Raji (cell line): ENCODE results near the gene CAMK2N1.

Experiments
- POLR2A ChIP-seq: IDR thresholded peaks from 2 replicates; pipeline ENCODE4 v1.6.1; 2011; ENCODE audit warnings: low read depth, low read length, control low read depth; ENCODE audit not compliant: insufficient read depth

The CAMK2N1 gene

DNA sequence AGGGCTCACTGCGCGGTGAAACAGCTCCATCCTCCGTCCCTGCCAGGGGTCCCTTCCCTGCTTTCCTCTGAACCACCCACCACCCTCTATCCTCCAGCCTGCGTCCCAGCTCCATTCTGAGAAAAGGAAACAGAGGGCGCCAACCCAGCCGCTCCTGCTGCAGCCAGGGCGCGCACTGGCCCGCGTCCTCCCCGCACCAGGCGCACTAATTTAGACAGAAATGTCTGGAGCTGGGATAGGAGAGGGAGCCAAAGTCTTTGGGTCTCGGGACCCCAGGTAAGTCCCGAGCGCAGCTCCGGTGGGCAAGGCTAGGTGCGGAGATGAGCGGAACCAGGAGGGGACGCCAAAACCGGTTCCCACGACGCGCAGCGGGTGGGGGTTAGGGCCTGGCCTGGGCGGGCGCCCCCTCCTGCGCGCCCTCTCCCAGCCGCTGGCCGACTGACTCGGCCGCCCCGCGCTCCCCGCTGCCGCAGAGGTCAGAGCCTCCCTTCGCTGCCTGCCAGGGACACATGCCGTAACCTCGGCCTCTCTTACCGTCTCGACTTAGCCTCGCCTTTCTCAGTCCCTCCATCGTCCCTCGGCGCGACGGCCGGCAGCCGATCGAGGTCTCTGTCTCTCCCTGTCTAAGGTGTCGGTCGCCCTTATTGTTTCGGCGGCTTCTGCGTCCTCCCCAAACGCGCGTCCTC is 2.0 kb downstream of the CAMK2N1 start:
- no peak for TF ChIP-seq POLR2A

DNA sequence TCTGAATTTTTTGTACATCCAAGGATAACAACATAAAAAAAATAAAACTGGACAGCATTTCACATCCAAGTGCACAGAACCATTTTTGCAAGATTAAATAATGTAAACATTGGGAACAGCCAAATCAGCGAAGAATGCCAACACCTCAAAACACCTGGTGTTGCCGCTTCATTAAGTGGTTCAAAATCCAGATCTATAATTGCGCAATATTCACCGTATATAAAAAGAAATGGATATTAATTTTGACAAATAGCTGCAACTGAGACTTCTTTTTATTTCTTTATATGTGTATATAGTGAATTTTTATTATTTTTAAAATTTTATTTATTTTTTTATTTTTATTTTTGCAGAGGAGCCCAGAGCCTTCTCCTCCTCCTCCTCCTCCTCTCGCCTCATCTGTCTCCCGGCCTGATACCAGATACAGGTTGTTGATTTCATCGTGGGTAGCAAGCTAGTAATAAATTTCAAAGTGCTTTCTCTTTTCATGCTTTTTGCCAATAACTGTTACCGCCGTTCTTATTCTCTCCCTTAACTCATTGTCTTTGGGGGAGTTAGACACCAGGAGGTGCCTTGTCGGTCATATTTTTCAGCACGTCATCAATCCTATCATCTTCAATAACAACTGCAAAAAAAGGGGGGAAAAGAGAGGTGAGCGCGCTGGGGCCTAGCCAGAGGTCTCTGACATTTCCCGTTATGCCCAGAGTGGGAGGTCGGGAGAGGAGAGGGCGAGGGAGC is 2.7 kb downstream of the CAMK2N1 start:
- TF ChIP-seq POLR2A: no peak

DNA sequence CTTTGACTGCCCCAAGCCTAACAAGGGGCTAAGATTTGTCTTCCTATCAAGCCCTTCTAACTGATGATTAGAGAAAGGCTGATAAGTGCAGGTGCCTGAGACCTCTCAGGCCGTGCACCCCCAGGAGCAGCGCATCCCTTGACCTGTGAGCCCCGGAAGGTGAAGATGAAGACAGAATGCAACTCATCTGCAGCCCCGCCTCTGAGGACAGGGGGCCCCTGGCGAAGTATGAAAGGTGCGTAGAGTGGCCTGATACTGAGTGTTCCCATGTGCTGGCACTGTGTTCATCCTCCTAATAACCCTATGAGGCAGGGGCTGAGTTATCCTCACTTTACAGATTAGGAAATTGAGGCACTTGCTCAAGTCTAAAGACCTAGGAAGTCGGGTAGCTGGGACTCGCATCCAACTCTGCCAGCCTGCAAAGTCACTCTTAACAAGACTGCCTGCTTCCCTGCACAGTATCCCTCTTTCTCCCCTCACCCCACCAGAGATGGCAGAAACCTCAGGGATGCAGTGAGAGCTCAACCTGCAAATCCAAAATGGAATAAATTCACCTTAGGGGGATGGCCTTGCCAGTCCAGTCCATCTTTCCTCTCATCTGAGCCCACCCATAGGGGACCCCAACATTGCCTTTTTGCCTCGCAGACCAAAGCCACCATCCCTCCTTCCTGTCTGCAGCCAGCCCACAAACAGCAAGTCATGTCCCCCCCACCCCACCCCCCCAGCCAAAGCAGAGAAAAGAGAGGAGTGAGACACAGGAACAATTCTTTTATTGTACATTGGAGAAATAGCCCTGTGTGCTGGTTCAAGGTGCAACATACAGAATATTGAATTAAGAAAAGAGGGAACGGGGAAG is 4.1 kb downstream of the CAMK2N1 start:
- no peak for TF ChIP-seq POLR2A

DNA sequence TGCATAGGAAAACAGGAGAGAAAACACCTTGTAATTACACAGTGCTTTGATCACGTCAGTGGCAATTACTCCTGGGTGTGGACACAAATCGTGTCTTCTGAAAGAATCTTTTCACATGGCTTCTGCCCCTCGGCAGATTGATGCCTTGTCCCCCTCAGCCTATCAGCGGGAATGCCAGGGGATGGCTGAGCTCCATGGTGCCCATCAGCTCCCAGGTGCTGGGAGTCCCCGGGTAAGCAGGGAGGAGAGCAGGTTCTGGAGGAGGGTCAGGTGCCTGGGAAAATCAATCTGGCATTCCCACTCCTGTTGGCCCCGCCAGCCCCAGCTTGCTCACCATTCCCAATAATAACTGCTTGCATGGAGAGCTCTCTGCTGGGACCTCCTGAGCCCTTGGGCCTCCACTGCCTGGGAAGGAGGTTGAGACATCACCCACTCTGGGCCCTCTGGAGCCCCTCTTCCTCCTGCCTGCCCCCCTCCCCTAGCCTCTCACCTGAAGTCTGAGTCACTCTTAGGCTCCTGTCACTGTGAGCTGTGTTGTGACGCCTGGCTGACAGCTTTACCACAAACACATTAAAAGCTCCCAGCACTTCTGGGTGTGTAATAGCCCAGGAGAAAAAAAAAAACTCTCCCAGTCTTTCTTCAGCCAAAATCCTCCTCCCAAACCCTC is 4.9 kb downstream of the CAMK2N1 start:
- no peak for TF ChIP-seq POLR2A

DNA sequence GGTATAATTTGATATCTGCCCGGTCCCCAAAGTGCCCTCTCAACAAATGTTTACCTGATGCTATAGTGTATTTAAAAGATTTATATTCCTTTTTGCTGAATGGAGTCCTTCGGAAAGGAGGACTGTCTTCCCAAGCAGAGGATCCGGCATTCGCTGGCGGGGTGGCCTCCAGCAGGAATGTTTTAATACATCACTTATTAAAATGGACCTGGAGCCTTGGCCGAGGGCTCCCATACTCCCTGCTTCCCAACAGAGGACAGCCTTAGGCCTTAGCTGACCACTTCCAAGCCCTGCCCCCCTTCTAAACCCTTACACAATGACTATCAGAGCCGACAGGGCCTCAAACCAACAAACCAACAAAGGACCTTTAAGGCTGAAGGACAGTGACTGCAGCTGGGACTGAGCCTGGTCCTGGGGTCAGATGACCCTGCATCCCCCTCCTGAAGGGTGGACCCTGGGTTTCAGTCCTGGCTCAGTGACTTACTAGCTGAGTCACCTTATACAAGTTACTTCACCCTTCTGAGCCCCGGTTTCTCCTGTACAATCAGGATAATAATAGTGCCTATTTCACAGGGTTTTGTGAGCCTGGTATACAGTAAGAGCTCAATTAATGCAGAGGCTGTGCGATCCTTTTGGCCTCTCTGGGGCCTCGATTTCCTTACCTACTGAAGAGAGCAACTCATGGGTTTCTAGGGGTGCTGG is 5.6 kb downstream of the CAMK2N1 start:
- no peak for TF ChIP-seq POLR2A

DNA sequence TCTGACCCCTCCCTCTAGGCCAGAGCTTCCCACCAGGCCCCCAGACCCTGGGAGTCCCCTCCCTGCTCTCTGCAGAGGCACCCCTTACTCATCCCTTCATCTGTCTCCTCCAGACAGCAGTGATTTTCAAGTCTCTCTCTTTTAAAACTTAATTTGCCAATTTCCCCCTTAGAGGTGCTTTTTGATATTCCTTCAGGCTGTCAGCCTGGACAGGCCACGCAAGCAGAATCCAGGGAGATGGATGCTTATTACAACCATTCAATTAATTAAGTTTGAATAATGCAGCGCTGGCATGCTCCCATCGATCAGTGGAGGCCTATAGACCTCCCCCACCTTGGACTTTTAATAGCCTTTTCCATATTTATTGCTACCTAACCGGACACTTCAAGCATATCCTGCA is 6.2 kb downstream of the CAMK2N1 start:
- no peak for TF ChIP-seq POLR2A

DNA sequence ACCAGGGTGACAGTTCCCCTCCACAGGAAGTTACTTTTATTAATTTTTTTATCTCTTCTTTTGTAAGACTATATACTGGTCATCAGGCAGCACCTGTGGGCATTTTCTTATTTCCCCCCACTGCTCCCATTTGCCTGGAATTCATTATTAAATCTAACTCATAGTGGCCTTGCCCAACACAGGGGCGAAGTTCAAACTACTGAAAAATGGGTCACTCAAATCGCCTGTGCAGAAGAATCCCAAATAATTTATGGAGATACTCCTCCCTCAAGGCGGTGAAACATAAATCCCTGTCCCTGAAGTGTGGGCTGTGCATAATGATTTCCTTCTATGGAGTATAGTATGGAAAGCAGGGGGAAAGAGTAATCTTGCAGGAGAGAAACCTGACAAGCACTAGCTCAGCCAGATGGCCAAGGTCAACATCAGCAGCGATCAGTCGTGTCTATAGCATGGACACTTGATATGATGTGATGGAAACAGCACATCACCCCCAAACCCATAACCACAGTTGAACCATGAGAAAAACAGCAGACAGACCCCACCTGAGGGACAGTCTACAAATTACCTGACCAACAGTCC is 7.9 kb downstream of the CAMK2N1 start:
- TF ChIP-seq POLR2A: no peak

DNA sequence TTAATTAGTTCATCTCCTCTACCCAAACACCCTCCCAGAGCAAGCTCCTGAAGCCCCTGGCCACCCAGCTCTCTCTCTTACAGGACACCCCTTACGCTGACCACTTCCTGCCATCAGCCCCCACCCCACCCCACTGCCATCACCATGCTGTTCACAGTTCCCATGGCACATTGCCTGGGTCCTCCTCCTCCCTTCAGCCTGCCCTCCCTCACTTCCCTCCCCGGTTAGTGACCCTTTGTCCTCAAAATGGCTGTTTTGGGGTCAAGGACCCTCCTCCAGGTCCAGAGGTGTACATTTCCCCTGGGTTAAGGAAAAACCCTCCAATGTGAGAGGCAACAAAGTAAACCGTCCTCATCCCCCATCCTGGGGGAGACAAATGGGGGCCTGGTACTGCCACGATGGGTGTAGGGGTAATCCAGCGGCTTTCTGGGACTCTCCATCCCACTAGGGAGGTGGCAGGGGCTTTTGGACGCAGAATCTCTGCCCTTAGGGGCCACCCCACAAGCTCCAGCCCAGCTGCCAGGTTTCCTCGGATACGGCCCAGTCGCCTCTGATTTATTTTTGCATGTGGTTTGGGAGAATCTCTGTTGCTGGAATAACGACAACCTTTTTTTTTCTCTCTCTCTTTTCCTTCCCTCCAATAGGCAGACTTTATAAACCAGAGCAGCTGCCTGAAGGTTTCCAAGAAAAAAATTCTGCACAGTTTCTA is 8.5 kb downstream of the CAMK2N1 start:
- TF ChIP-seq POLR2A: no peak

DNA sequence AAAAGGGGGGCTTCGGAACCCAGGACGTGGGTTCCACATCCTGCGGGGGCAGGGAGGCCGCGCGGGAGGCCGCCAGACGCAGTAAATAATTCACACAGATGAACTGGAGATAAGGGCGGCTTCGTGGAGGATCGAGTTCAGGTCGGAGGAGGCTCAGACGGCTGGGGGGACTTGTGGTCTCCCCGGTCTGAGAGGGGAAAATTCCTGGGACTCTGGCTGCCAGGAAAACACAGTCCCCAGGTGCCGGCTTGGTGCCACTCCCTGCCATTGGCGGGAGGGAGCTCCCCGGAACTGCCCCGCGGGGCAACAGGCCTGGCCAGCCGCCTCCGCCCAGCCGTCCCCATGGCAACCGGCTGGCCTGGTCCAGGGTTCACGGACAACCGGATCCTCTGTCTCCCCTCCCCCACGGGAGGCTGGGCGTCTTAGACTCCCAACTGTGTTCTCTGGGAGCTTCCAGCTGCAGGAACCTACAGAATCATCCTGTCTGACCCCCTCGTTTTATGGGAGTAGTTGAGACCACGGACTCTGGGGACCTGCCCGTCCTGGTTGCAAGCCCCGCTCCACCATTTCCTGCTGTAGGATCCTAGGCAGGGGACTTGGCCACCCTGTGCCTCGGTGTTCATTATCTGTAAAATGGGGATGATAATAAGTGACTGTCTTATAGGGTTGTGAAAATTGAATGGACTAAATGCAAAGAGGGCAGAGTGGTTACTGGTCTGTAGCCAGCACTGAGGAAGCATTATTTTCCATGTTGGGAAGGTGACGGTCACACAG is 9.6 kb downstream of the CAMK2N1 start:
- TF ChIP-seq POLR2A: no peak

DNA sequence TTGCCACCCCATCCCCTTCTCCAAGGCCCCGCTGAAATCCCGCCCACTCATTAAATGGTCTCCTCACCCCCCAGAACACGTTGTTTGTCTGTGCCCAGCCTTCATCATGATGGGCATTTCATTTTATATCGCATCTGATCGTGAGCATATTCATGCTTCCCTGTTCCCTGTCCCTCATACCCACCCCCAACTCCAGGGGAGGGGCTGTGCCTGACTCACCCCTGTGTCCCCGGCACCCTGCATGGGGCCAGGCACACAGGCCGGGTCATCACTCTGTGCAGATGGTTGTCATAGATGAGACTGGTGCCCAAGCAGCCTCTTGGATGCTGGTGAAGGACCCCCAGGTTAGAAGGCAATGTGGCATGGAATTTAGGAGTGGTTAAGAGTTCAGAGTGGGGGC is 11.0 kb downstream of the CAMK2N1 start:
- no peak for TF ChIP-seq POLR2A

DNA sequence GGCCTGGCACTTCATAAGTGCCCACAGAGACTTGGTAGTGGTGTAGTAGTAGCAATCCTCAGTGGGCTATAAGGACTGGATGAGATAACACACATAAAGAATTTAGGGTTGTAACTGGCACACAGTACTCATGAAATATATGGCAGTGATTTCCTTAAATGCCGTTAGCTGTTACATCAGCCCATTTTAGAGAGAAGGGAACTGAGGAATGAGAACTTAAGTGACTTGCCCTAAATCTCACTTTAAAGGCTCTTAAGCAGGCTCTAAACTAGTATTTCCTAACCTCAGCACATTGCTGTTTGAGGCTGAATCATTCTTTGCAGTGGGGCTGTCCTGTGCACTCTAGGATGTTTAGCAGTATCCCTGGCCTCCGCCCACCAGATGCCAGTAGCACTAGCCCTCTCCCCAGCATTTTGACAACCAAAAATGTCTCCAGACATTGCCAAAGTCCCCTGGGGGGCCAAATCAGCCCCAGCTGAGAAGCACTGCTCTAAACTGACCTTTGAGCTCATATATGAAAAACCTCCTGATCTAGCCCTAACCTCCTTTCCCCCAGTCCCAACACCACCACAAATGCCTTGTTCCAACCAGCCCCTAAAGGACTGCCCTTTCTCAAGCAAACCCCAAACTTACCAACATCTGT is 11.6 kb downstream of the CAMK2N1 start:
- TF ChIP-seq POLR2A: no peak

DNA sequence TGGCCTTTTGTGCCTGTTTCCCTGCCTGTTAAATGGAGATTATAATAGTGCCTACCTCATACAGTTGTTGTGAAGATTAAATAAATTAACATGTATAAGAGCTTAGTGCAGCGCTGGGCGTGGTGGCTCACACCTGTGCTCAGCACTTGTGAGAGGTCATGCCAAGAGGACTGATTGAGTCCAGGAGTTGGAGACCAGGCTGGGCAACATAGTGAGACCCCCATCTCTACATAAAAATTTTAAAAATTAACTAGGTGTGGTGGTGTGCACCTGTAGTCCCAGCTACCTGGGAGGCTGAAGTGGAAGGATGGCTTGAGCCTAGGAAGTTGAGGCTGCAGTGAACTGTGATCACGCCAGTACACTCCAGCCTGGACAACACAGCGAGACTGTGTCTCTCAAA is 12.1 kb downstream of the CAMK2N1 start:
- TF ChIP-seq POLR2A: no peak
